CD4-positive, alpha-beta T cell treated with Interleukin-2 at 100 ng/mL for 4 hours (primary cell): ENCODE results near the gene STOML1.
"Not testable (repeated sequence)": the region's sequence is repeated elsewhere in the genome, so short reads cannot be mapped to it uniquely, and the experiment has no call there.

Experiments used
- DNase-seq: peaks from one replicate; pipeline ENCODE4 v3.0.0-alpha.2; 2020; ENCODE audit warnings: low spot score

The STOML1 gene

GRCh38 chr15:73987250-73987649, 4.8 kb downstream of the STOML1 start:
- no peak for DNase-seq

- no peak for DNase-seq
Observed at GRCh38 chr15:73986776-73987056, 5.4 kb downstream of the STOML1 start.

GRCh38 chr15:73986055-73986775, 5.9 kb downstream of the STOML1 start:
- no peak for DNase-seq

GRCh38 chr15:73985101-73985873, 6.8 kb downstream of the STOML1 start:
- no peak for DNase-seq

- DNase-seq: no peak
Observed at GRCh38 chr15:73984208-73984979, 7.7 kb downstream of the STOML1 start.

GRCh38 chr15:73983773-73984172, 8.3 kb downstream of the STOML1 start:
- no peak for DNase-seq

GRCh38 chr15:73983211-73983727, 8.8 kb downstream of the STOML1 start:
- DNase-seq: no peak

- DNase-seq: no peak
Observed at GRCh38 chr15:73982222-73982962, 9.7 kb downstream of the STOML1 start.

GRCh38 chr15:73981761-73982221, 10.3 kb downstream of the STOML1 start:
- no peak for DNase-seq

GRCh38 chr15:73979636-73980035, 12.5 kb downstream of the STOML1 start:
- no peak for DNase-seq

GRCh38 chr15:73978896-73979295, 13.2 kb downstream of the STOML1 start:
- DNase-seq: no peak

- peak; percentile 41 for DNase-seq
Observed at GRCh38 chr15:73975440-73976125, 16.5 kb downstream of the STOML1 start.

- DNase-seq: not testable (repeated sequence)
Observed at GRCh38 chr15:73973683-73974200, 18.4 kb downstream of the STOML1 start.

- DNase-seq: peak; percentile 81
Observed at GRCh38 chr15:73972984-73973682, 19.0 kb downstream of the STOML1 start.

GRCh38 chr15:73969151-73969759, 22.8 kb downstream of the STOML1 start:
- no peak for DNase-seq

- no peak for DNase-seq
Observed at GRCh38 chr15:73968461-73968860, 23.6 kb downstream of the STOML1 start.

GRCh38 chr15:73965758-73966113, 26.4 kb downstream of the STOML1 start:
- DNase-seq: peak; percentile 47

GRCh38 chr15:73965094-73965757, 26.9 kb downstream of the STOML1 start:
- no peak for DNase-seq

- peak; percentile 87 for DNase-seq
Observed at GRCh38 chr15:73964736-73965093, 27.4 kb downstream of the STOML1 start.

GRCh38 chr15:73962433-73962832, 29.7 kb downstream of the STOML1 start:
- no peak for DNase-seq
